Fibroblast of mammary gland (primary cell): Measurements from ENCODE around the gene BATF.

ENCODE experiments used
- DNase-seq: peaks from one replicate; pipeline ENCODE4 v3.0.0-alpha.2; 2010; ENCODE audit warnings: low read depth
- H3K4me3 ChIP-seq: 2 replicates; pipeline ENCODE4 v1.5.1; 2011; ENCODE audit warnings: low read depth, mild to moderate bottlenecking, low read length, moderate library complexity; ENCODE audit not compliant: control insufficient read depth
- TF ChIP-seq, protein P1 (sequence below): conservative IDR thresholded peaks from 2 replicates; pipeline ENCODE4 v1.5.1; 2011; ENCODE audit warnings: low read depth, low read length, inconsistent platforms; ENCODE audit not compliant: control insufficient read depth, insufficient read depth

Gene BATF

GRCh38 chr14:75562489-75562888 is 40.2 kb downstream of the BATF start:
- DNase-seq, result no peak
- no peak overlapping the region for H3K4me3 ChIP-seq
- TF ChIP-seq, protein P1, sequence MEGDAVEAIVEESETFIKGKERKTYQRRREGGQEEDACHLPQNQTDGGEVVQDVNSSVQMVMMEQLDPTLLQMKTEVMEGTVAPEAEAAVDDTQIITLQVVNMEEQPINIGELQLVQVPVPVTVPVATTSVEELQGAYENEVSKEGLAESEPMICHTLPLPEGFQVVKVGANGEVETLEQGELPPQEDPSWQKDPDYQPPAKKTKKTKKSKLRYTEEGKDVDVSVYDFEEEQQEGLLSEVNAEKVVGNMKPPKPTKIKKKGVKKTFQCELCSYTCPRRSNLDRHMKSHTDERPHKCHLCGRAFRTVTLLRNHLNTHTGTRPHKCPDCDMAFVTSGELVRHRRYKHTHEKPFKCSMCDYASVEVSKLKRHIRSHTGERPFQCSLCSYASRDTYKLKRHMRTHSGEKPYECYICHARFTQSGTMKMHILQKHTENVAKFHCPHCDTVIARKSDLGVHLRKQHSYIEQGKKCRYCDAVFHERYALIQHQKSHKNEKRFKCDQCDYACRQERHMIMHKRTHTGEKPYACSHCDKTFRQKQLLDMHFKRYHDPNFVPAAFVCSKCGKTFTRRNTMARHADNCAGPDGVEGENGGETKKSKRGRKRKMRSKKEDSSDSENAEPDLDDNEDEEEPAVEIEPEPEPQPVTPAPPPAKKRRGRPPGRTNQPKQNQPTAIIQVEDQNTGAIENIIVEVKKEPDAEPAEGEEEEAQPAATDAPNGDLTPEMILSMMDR, result no peak

DNA sequence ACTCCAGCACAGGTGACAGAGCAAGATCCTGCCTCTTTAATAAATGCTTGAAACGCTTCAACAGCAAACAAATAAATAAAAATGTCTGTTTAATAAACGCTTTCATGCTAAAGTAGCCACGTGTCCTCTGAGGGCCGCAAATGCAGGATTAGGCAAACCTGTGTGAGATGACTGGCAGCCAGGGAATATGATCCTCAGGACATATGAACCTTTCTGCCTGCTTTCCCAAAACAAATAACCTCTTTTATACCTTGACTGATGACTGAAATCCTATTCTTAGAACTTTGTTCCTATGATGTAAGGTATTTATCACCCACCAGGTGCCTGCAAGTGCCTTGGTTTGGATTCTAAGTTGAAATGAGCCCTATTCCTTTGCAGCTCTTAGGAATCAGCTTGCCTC is 41.7 kb downstream of the BATF start:
- no peak overlapping the region for H3K4me3 ChIP-seq
- TF ChIP-seq, protein P1, result no peak
- no peak for DNase-seq

GRCh38 chr14:75565056-75565455 is 42.8 kb downstream of the BATF start:
- DNase-seq, result no peak
- TF ChIP-seq, protein P1, result no peak
- no peak overlapping the region for H3K4me3 ChIP-seq

DNA sequence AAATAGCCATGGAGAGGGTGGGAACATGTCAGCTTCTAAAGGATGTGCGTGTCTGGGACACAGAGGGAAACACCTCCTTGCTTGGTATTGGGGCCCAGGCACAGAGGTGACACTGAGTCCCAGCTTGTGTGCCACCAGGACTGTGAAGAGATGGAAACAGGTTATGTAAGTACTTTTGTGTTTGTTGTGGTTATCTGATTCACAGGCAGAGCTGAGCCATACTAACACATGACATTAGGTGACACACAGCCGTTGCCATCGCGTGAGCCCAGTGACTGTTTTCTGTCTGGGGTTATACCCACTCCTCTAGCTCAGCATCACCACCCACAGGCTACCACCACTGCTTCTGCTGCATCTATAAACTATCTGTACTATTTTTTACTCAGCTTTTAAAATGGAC is 44.1 kb downstream of the BATF start:
- peak; percentile 14 for DNase-seq
- no peak overlapping the region for H3K4me3 ChIP-seq
- TF ChIP-seq, protein P1, result no peak

DNA sequence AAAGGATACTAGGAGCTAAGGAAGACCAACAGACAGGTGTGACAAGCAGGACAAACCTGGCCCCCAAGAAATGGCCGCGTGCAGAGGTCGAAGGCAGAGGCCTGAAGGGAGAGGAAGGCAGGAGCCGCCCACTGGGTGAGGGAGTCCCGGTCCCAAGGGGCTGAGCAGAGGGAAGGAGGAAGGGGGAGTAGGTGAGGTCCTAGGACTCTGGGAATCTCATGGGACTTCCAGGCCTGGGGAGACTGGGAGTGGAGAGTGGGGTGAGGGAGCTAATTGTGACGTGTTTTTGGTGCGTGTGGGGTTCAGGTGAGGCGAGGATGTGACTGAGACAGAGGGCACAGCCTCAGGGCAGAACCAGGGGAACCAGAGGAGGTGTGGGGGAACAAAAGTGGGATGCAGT is 44.5 kb downstream of the BATF start:
- TF ChIP-seq, protein P1, result no peak
- H3K4me3 ChIP-seq, result no peak overlapping the region
- DNase-seq, result no peak

DNA sequence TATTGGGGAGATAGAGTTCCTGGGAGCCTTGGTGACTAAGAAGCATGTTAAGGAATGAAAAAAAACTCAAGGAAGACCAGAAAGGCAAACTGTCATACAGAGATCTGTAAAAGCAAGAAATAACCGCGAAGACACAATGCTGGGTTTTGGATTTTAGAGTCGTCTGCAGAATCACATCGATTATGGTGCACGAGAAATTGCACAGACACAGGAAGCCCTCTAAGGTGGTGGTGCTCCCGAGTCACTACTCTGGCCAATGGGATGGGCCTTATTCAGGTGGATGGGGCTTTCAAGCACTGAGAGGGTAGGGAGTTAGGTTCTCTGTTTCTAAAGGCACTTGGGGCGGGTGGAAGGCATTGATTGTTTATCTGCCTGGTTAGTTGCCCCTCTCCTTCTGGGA is 45.9 kb downstream of the BATF start:
- H3K4me3 ChIP-seq, result no peak overlapping the region
- TF ChIP-seq, protein P1, result no peak
- DNase-seq, result no peak

DNA sequence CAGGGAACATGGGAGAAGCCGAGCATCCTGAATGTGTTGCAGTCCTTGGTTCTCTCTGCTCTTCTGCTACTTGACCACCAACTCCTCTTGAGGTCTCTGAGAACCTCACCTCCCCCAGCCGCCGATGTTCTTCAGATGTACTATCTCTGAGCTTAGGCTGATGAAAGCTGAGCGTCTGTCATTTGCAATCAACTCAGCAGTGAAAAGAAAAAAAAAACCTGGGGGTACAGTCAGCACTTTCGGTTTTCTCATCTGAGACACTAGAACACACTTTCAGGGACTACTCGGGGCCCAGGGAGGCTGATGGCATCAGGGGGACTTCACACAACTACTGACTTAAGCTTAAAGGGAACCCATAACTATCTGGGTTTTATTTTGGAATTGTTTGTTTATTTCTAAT is 46.5 kb downstream of the BATF start:
- TF ChIP-seq, protein P1, result no peak
- no peak for DNase-seq
- no peak overlapping the region for H3K4me3 ChIP-seq
